Superior temporal gyrus (tissue), 1 donor: ENCODE results near the gene RRH.
"Not testable (repeated sequence)": the region's sequence is repeated elsewhere in the genome, so short reads cannot be mapped to it uniquely, and the experiment has no call there.

ENCODE experiments used
- DNase-seq: peaks from one replicate; pipeline ENCODE4 v3.0.0-alpha.2; 2016; ENCODE audit errors: extremely low spot score

Gene RRH, protein sequence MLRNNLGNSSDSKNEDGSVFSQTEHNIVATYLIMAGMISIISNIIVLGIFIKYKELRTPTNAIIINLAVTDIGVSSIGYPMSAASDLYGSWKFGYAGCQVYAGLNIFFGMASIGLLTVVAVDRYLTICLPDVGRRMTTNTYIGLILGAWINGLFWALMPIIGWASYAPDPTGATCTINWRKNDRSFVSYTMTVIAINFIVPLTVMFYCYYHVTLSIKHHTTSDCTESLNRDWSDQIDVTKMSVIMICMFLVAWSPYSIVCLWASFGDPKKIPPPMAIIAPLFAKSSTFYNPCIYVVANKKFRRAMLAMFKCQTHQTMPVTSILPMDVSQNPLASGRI

DNA sequence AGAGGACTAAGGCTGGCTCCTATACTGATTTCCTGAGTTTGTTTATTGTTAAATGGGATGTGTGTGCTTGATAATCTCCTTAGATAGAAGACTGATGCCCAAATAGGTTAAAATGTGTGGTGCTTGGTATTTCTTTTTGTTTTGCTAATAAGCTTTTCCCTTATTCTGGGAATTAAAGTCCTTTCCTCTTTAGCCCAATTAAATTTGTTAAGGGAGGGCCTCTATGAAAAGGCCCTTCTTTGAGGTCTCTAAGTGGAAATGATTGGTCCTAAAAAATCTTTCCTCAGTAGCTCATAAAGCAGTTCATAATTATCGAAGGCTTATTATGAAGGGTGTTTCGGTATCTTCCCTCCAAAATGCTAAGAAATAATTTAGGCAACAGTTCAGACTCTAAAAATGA lies at the start of gene RRH:
RRH (plus strand) TSS at position 301 of the 400 bp plus-strand sequence; CDS start at position 357, 56 bp downstream.
- no peak for DNase-seq

DNA sequence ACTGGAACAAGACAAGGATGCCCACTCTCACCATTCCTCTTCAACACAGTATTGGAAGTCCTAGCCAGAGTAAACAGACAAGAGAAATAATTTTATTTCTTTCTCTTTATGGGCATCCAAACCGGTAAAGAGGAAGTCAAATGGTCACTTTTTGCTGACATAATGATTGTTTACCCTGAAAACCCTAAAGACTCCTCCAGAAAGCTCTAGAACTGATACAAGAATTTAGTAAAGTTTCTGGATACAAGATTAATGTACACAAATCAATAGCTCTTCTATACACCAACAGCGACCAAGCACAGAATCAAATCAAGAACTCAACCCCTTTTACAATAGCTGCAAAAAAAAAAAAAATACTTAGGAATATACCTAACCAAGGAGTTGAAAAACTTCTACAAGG lies 45.7 kb upstream of the RRH start:
- not testable (repeated sequence) for DNase-seq

DNA sequence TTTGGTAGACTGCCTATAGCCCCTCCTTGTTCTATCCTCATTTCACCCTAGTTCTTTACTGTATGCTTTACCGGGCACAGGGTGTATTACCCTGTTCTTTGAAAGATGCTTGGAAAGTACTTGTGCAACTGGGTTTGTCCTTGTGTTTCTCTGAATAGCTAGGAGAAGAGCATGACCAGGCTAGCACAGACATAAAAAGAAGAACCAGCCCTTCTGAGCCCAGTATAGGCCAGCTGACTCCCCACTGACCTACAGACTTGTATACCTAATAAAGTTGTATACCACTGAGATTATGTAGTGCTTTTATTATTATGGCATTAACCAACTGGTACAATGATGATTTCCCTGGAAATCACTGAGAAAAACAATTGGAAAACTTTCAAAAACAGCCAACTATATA lies 40.9 kb upstream of the RRH start:
- DNase-seq = no peak

DNA sequence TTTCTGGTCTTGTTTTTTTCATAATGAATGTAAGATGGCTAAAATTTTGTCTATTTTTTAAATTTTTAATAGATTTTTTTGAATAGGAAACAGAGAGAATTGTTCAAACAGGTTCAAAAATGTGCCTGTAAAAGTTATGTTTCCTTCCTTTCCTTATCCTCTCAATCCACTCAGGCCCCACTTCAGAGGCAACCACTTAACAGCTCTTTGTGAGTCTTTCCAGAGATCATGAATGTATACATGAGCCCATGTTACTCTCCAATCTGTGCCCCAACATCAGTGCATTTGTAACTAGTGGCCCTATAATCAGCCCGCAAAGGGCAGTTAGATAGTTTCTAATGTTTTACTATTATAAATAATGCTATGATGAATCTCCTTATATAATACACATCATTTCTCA lies 40.0 kb upstream of the RRH start:
- no peak for DNase-seq

DNA sequence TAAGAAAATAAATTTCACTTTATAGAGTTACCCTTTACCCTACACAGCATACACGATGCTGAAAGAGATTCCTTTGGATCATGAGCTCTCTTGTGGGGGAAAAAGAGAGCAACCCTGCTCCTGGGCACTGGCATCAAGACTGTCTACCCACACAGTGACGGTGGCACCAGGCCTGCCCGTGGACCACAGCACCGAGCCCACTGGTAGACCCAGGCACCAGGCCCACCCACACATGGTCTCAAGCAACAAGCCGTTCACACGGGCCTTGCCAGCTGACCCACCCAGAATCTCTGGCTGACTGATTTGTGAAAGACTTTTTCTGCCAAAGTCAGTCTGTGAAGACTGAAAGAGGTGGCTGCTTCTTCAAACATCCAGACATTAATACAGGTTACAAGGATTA lies 32.7 kb upstream of the RRH start:
- no peak for DNase-seq

DNA sequence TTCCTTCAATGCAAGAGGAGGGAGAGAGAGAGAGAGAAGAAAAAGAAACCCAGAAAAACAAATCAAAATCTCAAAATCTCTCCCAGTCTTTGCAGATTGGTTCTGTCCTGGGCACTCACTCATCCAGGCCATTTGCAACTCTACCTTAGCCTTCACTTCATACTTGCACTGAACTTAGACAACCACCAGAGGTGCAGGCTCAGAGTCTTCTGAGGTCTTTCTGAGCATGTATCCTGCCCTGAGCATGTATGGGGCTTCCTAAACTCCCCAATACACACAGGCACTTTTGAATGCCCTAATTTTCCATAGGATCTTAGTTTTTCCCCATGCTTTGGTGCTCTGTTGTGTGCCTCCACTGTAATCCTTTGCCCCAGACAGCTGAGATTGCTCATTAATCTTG lies 28.9 kb upstream of the RRH start:
- no peak for DNase-seq

DNA sequence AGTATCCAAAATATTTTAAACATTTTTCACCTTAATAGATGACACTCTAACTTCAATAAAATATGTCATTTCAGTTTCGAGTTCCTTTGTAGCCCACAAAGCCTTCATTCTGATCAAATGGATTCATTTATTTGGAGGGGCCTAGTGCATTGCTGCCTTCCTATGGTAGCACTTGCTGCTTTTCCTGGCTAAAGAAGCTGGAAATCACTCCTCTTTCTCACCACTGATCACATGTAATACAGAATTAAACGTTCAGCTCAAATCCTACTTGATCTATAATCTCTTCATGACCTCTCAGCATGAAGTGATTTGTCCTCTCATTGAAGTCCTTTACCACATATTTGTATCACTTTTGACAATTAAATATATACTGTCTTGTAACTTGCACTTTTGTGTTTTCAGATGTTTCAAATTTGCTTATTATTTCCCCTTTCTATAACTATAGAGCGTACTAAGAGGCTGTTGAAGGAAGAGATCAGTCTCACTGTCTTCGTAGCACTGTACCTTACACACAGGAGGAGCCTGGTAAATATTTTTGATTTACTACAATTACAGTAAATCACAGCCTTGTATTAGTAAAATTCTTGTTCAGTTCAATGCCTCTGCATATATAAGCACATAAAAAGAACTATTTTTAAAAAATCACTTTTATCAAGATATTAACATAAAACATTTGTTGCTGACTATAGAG lies 26.5 kb upstream of the RRH start:
- no peak for DNase-seq

DNA sequence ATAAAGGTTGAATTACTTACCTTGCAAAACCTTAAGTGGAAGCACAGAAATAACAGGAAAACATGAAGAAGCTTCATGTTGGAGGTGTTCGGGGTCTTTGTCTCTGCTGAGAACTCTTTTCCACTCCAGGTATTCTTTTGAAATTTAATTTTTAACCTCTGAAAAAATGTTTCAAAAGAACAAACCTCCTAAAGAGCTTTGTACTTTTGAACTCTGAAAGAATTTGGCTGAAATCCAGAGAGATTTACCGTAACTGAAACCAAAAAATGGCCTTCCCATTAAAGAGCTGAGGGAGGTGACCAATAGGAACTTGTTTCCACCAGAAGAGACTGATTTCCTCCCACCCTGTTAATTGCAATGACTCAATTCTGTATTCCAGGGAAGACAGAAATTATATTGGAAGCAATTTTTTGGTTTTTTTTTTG lies 25.9 kb upstream of the RRH start, which contains the start of gene CFI:
CFI (minus strand) TSS at position 105 of the 425 bp plus-strand sequence; CDS start at position 77, 28 bp downstream.
- DNase-seq = no peak

DNA sequence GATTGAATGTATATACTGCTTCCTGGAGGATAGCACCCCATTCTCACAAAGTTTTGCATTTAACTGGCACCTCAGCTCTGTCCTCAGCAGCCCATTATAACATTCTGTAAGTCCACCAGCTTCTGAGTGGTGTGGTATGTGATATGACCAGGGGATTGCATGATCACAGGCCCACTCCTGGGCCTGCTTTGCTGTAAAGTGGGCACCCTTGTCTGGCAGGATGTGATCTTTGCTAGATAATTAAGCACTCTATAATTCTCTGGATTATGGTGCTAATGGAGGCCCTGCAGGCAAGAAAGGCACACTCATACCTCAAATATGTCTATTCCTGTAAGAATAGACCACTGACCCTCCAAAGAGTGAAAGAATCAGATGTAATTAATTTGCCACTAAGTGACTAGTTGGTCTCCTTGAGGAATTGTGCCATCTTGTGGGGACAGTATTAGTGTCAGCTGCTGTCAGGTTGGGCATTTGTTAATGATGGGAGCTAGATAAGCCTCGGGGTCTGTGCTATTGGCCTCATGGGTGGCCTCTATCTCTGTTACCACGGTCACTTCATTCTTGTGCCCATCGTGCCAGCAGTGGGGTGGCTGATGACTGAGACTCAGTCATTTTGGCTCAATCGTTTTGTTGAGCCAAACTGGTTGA lies 23.7 kb upstream of the RRH start:
- peak; percentile 50 for DNase-seq

DNA sequence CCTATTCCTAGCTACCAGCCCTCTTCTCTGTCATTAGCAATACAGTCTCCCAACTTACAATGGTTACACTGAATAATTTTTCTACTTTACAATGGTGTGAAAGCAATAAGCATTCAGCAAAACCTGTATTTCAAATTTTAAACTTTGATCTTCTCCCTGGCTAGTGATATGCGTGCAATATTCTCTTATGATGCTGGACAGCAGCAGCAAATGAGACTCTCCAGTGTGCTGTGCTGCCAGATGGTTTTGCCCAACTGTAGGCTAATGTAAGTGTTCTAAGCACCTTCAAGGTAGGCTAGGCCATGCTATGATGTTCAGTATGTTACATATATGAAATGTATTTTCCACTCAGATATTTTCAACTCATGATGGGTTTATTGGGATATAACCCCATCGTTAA lies 18.1 kb upstream of the RRH start:
- no peak for DNase-seq

DNA sequence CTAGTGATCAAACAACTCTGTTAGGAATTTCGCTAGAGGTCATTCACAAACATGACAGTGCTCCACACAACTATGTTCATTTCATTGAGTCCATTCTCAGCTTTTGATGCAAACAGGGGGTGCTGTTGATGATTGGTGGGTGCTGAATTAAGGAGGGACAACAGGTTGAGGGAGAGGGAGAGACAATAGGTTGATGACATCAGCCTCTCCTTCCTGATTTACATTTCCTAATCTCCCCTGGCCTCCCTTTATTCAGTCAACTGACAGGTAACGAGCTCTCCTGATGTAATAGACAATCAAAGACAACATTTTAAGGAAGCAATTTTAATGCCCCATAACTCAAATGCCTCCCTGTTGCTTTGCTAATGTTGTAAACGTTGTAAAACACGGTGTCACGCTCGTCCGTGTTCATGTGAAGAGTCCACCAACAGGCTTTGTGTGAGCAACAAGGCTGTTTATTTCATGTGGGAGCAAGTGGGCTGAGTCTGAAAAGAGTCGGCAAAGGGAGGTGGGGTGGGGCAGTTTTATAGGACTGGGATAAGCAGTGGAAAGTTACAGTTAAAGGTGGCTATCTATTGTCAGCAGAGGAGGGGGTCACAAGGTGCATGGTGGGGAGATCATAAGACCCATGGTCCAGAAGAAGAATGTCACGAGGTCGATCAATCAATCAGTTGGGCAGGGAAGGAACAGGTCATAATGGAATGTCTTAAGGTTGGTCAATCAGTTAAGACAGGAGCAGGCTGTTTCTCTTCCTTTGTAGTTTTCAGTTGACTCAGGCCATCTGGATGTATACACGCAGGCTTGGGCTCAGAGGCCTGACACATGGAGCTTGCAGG lies 17.0 kb upstream of the RRH start:
- no peak for DNase-seq

DNA sequence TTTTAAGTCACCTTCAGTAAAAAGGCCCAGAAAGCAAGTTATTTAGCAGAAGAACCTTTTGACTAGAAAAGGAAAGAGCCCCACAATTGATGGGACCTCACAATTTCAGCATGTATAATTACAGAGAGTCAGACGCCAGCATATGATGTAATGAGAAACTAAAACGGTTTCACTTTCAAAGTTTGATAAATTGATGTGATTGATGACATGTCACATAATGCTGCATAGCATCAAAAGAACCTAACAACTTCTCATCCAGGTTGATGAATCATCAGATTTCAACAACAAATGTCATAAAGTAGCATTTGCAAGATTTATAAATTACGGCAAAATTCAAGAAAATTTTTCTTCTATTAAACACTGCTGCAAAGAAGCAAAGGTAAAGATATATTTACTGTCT lies 16.1 kb upstream of the RRH start:
- DNase-seq = no peak

DNA sequence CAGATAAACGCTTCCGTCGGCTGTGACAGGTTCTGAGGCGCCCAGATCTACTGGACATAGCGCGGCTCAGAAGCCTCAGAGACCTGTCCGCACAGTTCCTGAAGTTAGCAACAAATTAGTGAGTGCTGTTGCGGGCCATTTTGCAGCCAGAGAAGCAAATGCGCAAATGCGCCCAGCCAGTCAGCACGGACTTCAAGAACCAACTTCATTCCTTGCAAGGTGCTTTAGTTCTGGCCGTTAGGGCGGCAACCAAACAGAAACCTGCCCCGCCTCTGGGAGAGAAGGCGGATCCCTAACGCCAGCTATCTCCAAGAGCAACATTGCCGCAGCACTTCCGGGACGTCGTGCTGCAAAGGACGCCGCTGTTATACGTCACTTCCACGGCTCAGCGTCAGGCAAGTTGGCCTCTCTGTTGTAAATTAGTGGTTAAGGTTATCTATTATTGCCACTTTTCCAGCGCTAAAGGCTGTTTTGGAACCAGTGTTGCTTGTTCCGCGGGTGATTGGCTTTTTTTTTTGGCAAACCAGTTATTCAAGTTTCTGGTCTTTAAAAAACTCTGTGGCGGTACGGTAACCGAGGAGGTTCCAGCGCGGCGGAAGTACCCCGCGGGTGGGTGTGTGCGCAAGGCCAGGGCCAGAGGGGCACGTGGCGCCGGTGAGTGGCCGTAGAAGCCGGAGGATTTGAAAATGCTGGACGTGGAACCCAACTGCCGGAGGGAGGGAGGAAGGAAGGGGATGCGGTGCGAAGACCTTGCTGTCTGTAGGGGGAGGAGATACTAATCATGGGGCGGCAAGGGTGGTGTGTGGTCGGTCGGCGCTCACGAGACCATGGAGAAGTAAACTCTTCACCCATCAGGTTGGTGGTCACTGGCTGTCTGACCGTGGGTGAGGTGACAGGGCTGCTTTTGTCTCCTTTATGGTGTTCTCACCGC lies 12.4 kb upstream of the RRH start, which contains the start of gene GAR1:
GAR1 (plus strand) TSS at position 612 of the 931 bp plus-strand sequence. CDS start 403 bp downstream, outside the sequence.
- peak; percentile 95 for DNase-seq

DNA sequence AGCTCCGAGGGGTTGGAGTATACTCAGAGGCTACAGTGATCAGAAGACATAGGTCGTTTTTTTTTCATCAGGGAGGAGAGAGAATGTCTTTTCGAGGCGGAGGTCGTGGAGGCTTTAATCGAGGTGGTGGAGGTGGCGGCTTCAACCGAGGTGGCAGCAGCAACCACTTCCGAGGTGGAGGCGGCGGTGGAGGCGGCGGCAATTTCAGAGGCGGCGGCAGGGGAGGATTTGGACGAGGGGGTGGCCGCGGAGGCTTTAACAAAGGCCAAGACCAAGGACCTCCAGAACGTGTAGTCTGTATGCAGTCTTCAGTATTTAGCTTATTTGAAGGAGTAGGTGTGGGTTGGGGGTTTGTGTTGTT lies 11.7 kb upstream of the RRH start:
- DNase-seq = no peak

DNA sequence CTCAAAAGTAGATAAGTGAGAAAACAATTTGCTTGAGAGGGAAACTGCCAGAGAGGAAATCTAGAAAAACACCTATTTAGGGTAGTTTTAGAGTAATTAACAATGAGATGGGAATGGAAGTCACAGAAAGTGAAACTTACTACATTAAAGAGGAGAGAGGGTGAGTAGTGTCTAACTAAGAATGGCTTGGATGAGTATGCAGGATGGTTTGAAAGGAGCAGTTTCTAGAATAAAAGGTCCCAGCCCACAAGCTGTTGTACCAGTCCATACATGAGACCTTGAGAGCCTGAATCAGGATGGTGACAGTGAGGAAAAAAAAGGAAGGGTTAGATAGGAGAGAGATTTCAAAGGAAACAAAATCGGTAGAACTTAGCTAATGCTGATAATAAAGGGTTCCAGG lies 10.9 kb upstream of the RRH start:
- DNase-seq = no peak

DNA sequence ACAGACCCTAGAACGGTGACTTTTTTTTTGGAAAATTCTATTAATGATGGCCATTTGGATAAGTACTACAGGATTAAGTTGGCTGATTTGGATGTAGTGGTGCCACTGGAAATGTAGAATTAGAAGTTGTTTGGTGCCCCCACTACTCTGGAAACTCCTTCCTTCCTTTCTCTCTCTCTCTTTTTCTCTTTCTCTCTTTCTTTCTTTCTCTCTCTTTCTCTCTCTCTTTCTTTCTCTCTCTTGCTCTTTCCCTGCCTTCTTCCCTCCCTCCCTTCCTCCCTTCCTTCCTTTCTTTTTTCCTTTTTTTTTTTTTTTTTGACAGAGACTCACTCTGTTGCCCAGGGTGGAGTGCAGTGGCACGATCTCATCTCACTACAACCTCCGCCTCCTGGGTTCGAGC lies 9.5 kb upstream of the RRH start:
- DNase-seq = no peak

DNA sequence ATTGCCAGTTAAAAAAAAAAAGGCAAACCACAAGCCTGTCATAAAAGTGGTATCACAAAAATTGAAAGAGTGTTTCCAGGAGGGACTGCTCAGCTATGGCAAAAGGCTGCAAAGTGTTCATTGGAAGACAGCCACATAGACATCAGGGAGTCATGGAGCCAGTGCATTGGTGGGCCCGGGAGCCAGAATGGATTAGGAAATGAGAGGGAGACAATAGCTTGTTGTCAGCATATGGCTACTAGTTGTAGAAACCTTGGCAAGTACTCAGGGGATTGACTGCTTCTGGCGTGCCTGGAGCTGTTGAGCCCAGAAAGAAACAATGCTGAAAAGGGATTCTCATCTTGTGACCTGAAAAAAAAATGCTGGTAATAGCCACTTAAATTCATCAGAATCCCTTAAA lies 7.2 kb upstream of the RRH start:
- DNase-seq = peak; percentile 20

DNA sequence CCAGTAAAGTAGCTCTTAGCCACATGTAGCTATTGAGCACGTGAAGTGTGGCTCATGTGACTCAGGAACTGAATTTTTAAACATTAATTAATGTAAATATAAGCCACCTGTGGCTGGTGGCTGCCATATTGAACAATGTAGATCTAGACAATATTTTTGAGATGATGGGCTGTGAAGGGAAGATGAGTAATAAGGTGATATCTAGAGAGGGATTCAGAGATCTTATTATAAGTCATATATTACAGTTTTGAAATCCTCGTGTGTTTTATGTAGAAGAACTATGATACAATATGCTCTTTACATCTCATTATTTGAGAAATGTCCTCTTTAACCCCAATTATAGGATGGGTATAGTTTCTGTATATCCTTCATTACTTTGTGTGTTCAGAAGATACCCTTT lies 6.6 kb upstream of the RRH start:
- DNase-seq = no peak

DNA sequence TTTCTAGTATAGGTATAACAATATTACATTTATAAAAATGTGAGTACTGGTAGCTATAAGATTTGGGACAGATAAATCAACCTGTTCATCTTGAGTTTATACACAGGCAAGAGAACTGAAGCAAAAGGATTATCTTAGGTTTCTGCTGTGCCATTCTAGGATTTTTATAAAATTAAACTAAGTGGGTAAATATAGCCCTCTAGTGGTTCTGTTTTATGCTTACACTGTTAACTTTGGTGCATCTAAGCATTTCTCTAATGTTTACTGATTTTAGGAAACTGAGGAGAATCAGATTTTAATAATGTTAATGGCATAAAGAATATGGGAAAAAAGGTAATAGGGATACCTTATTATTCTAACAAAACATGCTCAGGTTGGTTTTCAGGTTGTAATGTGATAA lies 1.1 kb upstream of the RRH start:
- peak; percentile 76 for DNase-seq

DNA sequence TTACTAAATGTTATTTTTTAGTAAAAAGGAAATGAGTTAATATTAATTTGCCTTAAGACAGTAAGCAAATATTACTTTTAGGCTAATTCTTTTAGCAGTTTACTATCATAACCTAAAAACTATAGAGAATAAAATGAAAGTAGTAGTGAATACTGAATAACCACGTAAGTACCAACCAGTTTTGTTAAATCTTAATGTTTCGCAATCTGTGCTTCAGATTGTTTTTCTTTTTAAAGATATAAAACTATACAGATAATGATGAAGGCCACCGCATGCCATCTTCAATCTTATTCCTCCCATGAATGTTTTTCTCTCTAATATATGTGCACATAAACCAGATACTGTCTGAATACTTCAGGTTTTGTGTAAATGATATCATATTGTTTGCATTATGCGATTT lies 6.0 kb downstream of the RRH start:
- DNase-seq = no peak

DNA sequence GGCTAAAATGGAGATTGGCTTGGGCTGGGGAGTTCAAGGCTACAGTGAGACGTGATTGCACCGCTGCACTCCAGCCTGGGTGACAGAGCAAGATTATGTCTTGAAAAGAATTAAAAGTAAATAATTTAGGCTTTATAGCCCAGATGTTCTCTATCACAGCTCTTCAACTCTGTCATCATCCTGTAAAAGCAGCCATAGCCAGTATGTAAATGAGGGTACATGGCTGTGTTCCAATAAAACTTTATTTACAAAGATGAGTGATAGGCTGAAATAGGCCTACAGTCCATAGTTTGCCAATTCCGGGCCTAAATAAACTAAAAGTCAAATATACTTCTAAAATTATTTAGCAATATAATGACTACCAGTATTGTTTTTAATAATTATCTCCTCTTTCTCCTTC lies 9.2 kb downstream of the RRH start:
- no peak for DNase-seq
